H54 (cell line): ENCODE results near the gene NABP2.

Experiments
- DNase-seq: peaks from one replicate; pipeline ENCODE4 v3.0.0; 2011; ENCODE audit warnings: low spot score, mixed read lengths; ENCODE audit not compliant: insufficient read length
- FAIRE-seq: peaks from 3 replicates; lab custom pipeline; 2011; peaks lifted over from hg19 to GRCh38; lab: Jason Lieb, UNC
- POLR2A ChIP-seq: IDR thresholded peaks from 2 replicates; pipeline ENCODE4 v1.6.1; 2011; ENCODE audit warnings: low read depth, mild to moderate bottlenecking, low read length

The NABP2 gene

GRCh38 chr12:56222531-56222895 lies 1.6 kb upstream of the NABP2 start:
- FAIRE-seq (no peak), DNase-seq (no peak)
- TF ChIP-seq POLR2A: no peak

- no peak for FAIRE-seq
- DNase-seq: no peak
- TF ChIP-seq POLR2A: no peak
Measured at GRCh38 chr12:56223571-56224101, 506 bp upstream of the NABP2 start.

GRCh38 chr12:56224954-56225353 lies 812 bp downstream of the NABP2 start:
- no peak for DNase-seq
- TF ChIP-seq POLR2A: no peak
- FAIRE-seq: no peak

GRCh38 chr12:56229082-56229481 lies 4.9 kb downstream of the NABP2 start:
- no peak for TF ChIP-seq POLR2A
- FAIRE-seq (no peak), DNase-seq (no peak)

GRCh38 chr12:56229916-56230431 lies 5.8 kb downstream of the NABP2 start, which contains the start of gene SLC39A5:
TSS of gene SLC39A5 (plus strand) at chr12:56230051. CDS start at chr12:56231275, 1,224 bp downstream.
- no peak for TF ChIP-seq POLR2A
- FAIRE-seq (no peak), DNase-seq (no peak)

- DNase-seq (no peak), FAIRE-seq (no peak)
- TF ChIP-seq POLR2A: no peak
Measured at GRCh38 chr12:56230432-56231183, 6.5 kb downstream of the NABP2 start.

- DNase-seq: no peak
- TF ChIP-seq POLR2A: no peak
- no peak for FAIRE-seq
Measured at GRCh38 chr12:56231184-56231582, 7.0 kb downstream of the NABP2 start.

GRCh38 chr12:56234746-56235436 lies 10.7 kb downstream of the NABP2 start:
- no peak for TF ChIP-seq POLR2A
- FAIRE-seq: no peak
- DNase-seq: no peak

GRCh38 chr12:56236091-56236490 lies 11.9 kb downstream of the NABP2 start:
- no peak for TF ChIP-seq POLR2A
- DNase-seq (no peak), FAIRE-seq (no peak)

- FAIRE-seq (no peak), DNase-seq (no peak)
- TF ChIP-seq POLR2A: no peak
Measured at GRCh38 chr12:56236985-56237384, 12.8 kb downstream of the NABP2 start.

- FAIRE-seq (no peak), DNase-seq (no peak)
- TF ChIP-seq POLR2A: no peak
Measured at GRCh38 chr12:56237552-56237951, 13.4 kb downstream of the NABP2 start.

- DNase-seq (no peak), FAIRE-seq (no peak)
- TF ChIP-seq POLR2A: no peak
Measured at GRCh38 chr12:56241424-56242303, 17.5 kb downstream of the NABP2 start.

GRCh38 chr12:56242986-56243385 lies 18.8 kb downstream of the NABP2 start:
- TF ChIP-seq POLR2A: no peak
- FAIRE-seq (no peak), DNase-seq (no peak)
